Measurements from ENCODE around the gene DERL3. TPM values are rescaled to one million over a fixed set of nuclear protein-coding genes. Genes with fewer than 3 reads are reported as not detected.

DERL3 gene
- total and polyA plus RNA-seq, 2 of the 13 experiments (the other 11 are each of a cell fraction or from before 2014, with no cell fraction given), result not detected

DNA sequence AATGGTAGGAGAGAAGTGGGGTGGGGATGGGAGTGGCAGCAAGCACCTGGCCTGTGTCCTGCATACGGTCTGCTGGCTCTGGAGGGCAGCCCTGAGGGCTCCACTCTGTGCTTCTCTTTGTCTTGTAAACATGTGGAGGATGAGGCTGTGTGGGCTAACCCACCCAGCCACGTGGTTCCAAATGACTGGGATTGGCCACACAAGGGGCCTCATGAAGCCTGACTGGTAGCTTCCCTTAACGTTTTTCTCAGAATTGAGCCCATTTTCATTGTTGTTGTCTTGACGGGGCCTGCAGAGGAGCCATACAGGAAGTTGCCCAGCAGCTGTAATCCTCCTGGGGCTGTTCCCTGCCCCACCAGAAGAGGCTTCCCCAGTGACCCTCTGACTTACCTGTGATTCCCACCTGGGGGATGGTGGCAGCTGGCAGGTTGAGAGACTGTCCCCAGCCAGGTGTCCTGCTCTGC is 18.0 kb downstream of the DERL3 start:
- no peaks in the 10 kb centered on the region for H3K79me2 ChIP-seq (ENCODE audit: insufficient read depth, low read length)
- ATAC-seq (no peak), DNase-seq (ENCODE audit: low spot score) (no peak), FAIRE-seq (no peak)
- H3K36me3 ChIP-seq (replicated peaks in 1 of 2; ENCODE audit: control insufficient read depth in 1 of 2, insufficient read depth in 2 of 2, low read length in 2 of 2), result peaks cover 49 to 76% of the 10 kb centered on the region in 2 experiments
- H3K4me3 ChIP-seq (replicated peaks in 1 of 3; ENCODE audit: insufficient read depth in 1 of 3, low read depth in 2 of 3, low read length in 3 of 3), result no peak overlapping the region
- in situ Hi-C loops (cut with HindIII; ENCODE audit: extremely low pct_ligation_motif_present, low pct_unique_long_range_greater_than_20kb) (no loop called here), intact Hi-C loops (cut with micrococcal nuclease; ENCODE audit: unreplicated experiment) (no loop called here)
- peaks cover 11% of the 10 kb centered on the region for H3K4me1 ChIP-seq (ENCODE audit: insufficient read depth, low read length)
- ChIA-PET POLR2A (no interaction called here), CTCF (ENCODE audit: low intra/inter-chr PET ratio, low total read pairs) (no interaction called here)
- no peak overlapping the region for H3K4me2 ChIP-seq (ENCODE audit: low read depth, low read length)
- no peak overlapping the region for H2AFZ ChIP-seq (ENCODE audit: low read length)
- H3K9ac ChIP-seq (ENCODE audit: insufficient read depth, low read depth, low read length), result no peak overlapping the region
- H3K27me3 ChIP-seq (ENCODE audit: control insufficient read depth in 1 of 2, insufficient read depth in 2 of 2, low read length in 2 of 2), result no peaks in the 10 kb centered on the region
- WGBS (ENCODE audit: low lambda C conversion rate), result 100% methylated on average over 1 of the region's 4 CpGs
- no peaks in the 10 kb centered on the region for H4K20me1 ChIP-seq (ENCODE audit: insufficient read depth, low read length)
- no peak overlapping the region for H3K27ac ChIP-seq (ENCODE audit: extremely low read length, insufficient read depth, low read length)
- BruUV-seq (replicated peaks), result no TSS peak
- H3K9me3 ChIP-seq (ENCODE audit: low read length), result no peaks in the 10 kb centered on the region
- TF ChIP-seq ZXDC (CRISPR knock-in tag; IDR thresholded peaks at IDR 0.05) (no peak), ZNF672 (CRISPR knock-in tag; IDR thresholded peaks at IDR 0.05) (no peak), ZNF329 (CRISPR knock-in tag; IDR thresholded peaks at IDR 0.05; ENCODE audit: low read depth) (no peak), DZIP1 (CRISPR knock-in tag; IDR thresholded peaks at IDR 0.05) (no peak), ZNF136 (CRISPR knock-in tag; IDR thresholded peaks at IDR 0.05; ENCODE audit: low read depth) (no peak), HNRNPH1 (optimal IDR thresholded peaks at IDR 0.05; ENCODE audit: low read depth, low read length) (no peak), MXI1 (IDR thresholded peaks at IDR 0.05; ENCODE audit: borderline replicate concordance, low read depth, low read length) (no peak), ZNF30 (CRISPR knock-in tag; IDR thresholded peaks at IDR 0.05) (no peak), ZNF251 (CRISPR knock-in tag; IDR thresholded peaks at IDR 0.05) (no peak)
- TF ChIP-seq, protein P1, sequence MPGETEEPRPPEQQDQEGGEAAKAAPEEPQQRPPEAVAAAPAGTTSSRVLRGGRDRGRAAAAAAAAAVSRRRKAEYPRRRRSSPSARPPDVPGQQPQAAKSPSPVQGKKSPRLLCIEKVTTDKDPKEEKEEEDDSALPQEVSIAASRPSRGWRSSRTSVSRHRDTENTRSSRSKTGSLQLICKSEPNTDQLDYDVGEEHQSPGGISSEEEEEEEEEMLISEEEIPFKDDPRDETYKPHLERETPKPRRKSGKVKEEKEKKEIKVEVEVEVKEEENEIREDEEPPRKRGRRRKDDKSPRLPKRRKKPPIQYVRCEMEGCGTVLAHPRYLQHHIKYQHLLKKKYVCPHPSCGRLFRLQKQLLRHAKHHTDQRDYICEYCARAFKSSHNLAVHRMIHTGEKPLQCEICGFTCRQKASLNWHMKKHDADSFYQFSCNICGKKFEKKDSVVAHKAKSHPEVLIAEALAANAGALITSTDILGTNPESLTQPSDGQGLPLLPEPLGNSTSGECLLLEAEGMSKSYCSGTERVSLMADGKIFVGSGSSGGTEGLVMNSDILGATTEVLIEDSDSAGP (CRISPR knock-in tag; IDR thresholded peaks at IDR 0.05; ENCODE audit: borderline replicate concordance), result no peak
- TF ChIP-seq, protein P2, sequence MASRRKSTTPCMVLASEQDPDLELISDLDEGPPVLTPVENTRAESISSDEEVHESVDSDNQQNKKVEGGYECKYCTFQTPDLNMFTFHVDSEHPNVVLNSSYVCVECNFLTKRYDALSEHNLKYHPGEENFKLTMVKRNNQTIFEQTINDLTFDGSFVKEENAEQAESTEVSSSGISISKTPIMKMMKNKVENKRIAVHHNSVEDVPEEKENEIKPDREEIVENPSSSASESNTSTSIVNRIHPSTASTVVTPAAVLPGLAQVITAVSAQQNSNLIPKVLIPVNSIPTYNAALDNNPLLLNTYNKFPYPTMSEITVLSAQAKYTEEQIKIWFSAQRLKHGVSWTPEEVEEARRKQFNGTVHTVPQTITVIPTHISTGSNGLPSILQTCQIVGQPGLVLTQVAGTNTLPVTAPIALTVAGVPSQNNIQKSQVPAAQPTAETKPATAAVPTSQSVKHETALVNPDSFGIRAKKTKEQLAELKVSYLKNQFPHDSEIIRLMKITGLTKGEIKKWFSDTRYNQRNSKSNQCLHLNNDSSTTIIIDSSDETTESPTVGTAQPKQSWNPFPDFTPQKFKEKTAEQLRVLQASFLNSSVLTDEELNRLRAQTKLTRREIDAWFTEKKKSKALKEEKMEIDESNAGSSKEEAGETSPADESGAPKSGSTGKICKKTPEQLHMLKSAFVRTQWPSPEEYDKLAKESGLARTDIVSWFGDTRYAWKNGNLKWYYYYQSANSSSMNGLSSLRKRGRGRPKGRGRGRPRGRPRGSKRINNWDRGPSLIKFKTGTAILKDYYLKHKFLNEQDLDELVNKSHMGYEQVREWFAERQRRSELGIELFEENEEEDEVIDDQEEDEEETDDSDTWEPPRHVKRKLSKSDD (CRISPR knock-in tag; IDR thresholded peaks at IDR 0.05; ENCODE audit: low read depth), result no peak
- TF ChIP-seq, protein P3, sequence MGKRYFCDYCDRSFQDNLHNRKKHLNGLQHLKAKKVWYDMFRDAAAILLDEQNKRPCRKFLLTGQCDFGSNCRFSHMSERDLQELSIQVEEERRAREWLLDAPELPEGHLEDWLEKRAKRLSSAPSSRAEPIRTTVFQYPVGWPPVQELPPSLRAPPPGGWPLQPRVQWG (CRISPR knock-in tag; IDR thresholded peaks at IDR 0.05; ENCODE audit: borderline replicate concordance, low read depth), result no peak
- TF ChIP-seq, protein P4, sequence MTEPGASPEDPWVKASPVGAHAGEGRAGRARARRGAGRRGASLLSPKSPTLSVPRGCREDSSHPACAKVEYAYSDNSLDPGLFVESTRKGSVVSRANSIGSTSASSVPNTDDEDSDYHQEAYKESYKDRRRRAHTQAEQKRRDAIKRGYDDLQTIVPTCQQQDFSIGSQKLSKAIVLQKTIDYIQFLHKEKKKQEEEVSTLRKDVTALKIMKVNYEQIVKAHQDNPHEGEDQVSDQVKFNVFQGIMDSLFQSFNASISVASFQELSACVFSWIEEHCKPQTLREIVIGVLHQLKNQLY (CRISPR knock-in tag; IDR thresholded peaks at IDR 0.05), result no peak
